ENCODE results near the gene PACRG.

DNA sequence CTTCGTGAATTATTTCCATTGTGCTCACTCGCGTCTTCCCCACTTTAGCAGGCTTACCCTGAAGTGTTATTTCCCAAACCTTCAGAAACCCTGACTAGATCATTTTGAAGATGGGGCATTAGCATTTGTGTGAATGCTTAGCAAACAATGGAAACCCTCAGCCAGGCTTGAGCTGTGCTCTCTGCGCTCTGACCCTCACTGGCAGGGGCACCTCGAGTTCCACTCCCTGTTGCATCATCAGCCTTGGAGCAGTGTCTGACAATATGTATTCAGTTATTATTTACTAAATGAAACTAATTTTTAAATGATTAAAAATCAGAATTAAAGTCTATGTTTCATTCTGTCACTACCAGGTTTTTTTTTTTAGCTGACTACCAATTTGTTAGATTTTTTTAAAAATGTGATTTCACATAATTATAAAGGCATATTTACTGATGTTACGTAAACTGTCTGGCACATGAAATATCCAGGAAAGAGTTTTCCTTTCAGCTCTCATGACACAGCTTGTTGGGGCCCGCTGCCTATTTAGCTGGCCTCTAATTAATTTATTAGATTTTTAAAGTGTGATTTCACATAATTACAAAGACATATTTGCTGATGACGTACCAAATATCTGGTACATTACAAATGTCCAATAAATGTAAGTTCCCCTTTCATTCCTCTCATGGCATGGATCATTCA lies 155.2 kb downstream of the PACRG start:
- TF ChIP-seq, protein P1, sequence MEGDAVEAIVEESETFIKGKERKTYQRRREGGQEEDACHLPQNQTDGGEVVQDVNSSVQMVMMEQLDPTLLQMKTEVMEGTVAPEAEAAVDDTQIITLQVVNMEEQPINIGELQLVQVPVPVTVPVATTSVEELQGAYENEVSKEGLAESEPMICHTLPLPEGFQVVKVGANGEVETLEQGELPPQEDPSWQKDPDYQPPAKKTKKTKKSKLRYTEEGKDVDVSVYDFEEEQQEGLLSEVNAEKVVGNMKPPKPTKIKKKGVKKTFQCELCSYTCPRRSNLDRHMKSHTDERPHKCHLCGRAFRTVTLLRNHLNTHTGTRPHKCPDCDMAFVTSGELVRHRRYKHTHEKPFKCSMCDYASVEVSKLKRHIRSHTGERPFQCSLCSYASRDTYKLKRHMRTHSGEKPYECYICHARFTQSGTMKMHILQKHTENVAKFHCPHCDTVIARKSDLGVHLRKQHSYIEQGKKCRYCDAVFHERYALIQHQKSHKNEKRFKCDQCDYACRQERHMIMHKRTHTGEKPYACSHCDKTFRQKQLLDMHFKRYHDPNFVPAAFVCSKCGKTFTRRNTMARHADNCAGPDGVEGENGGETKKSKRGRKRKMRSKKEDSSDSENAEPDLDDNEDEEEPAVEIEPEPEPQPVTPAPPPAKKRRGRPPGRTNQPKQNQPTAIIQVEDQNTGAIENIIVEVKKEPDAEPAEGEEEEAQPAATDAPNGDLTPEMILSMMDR (IDR thresholded peaks at IDR 0.05; ENCODE audit: low read depth, low read length, missing input control), result no peak
- peak; percentile 46 for TF ChIP-seq YY1 (IDR thresholded peaks at IDR 0.05)
- no peak for TF ChIP-seq TAF1 (conservative IDR thresholded peaks at IDR 0.05)
- TF ChIP-seq SP1 (IDR thresholded peaks at IDR 0.05), result no peak
